GM11168 (cell line): ENCODE measurements around the gene ABLIM2.

ENCODE experiments used
- in situ Hi-C: fragments of 300-500 bp; cut with MboI; formaldehyde crosslinking; loops from one replicate; pipeline ENCODE4 v1.12.0; 2022; ENCODE audit warnings: low sequenced_read_pairs; ENCODE audit not compliant: unreplicated experiment

ABLIM2 gene

DNA sequence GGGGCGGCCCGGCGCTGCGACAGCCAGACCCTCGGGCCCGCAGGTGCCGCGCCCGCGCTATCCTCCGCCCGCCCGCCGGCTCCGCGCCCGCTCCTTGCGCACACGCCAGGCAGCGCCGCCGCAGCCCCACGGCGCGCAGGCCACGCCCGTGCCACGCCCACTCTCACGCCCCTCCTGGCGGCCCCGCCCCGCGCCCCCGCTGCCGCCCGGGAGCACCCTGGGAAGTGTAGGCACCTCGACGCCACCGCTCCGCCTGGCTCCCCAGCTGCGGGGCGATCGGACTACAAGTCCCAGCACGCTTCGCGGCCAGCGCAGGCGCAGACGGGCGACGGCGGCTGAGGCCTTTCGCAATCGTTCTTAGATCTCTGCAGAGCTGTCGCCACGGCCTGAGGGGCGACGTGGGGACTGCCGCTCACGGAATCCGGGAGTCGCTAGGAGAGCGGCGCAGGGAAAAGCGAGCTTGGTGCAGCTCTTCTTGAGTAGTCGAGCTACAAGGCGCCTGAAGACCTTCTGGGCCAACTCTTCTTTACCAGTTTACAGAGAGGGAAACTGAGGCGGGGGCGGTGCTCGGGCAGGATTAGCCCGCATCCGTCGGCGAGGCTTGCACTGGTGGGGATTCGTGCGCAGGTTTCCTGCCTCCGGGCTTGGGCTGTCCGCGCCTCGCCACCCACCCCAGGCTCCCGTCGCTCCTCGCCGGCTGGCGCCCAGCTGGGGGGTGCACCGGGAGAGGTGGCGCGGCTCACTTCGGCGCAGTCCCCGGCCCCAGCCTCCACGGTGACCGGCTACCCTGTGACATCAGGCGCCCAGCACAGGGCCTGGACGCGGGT, at the start of gene ABLIM2:
Gene ABLIM2, minus strand, starts transcription at position 104 of the 827 bp plus-strand sequence. CDS start 124 bp downstream, outside the sequence.
- in situ Hi-C loops = no loop called here

DNA sequence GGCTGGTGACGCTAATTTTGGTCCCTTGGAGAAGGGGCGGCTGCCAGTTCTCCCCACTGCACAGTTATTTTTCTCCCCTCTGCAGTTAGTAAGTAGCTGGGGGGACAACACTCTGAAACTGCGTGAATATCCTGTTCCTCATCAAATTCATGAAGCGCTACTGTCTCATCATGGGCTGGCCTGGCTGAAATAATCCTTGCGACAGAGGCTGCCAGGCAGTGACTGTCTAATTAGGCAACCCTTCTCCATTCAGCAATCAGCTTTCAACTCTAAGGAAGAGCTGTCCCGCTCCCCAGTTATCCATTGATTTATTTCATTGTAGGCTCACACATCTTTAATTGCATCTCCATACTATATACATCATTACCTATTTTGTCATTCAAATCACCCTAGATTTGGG, 48.7 kb upstream of the ABLIM2 start:
- in situ Hi-C loops = no loop called here

DNA sequence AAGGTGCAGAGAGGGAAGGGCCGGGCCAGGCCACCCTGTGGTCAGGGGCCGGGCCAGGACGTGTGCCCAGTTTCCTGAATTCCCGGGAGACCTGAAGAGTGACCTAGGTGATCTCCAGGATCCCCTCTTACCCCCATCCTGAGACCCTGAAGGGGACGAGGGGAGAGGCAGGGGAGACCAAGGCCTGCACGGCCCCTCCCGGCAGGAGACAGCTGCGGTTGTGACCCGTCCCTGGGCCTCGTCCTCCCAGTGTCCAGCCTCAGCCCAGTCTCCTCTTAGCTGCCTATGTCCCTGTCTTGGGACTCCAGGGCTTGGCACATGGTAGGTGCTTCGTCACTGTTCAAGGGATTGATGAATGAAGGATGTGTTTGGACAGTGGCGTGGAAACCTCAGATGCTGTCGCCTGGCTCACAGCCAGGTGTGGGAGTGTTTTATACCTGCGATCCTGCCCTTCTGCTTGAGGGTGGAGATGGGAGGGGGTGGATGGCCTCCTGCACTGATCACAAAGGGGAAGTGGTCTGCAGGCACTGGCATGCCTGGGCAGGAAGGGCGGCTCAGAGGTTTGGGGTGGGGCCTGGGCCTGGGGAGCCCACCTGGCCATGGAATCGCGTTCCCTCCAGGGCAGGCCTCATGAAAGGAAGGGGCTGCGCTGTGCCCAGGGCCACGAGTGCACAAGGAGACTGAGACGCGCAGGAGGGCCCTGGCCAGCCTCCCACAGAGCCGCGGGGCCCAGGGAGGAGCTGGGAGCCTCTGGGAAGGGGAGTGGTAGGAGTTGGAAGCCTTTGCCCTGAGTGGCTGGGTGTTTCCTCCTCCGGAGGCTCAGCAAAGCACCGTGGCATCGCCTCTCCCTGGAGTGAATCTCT, 47.4 kb upstream of the ABLIM2 start:
- in situ Hi-C loops = no loop called here

DNA sequence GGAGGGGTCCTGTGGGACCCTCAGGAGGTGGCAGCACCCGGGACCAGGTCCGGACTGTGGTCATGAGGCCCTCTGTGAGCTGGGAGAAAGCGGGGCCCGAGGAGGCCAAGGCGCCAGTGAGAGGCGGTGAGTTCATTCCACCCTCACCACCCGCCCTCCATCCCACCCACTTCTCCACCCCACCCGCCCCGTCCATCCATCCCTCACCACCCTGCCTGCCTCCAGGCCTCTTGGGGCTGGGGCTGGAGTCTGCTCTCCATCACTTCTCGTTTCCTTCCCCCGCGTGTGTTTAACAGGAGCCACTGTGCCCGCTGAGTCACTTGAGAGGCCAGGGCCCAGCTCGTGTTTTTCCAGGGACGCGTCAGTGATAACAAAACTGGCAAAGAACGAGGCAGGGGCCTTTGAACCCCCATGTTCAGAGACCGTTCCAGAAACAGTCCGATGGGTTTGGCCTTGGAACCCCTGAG, 46.7 kb upstream of the ABLIM2 start:
- in situ Hi-C loops = no loop called here

DNA sequence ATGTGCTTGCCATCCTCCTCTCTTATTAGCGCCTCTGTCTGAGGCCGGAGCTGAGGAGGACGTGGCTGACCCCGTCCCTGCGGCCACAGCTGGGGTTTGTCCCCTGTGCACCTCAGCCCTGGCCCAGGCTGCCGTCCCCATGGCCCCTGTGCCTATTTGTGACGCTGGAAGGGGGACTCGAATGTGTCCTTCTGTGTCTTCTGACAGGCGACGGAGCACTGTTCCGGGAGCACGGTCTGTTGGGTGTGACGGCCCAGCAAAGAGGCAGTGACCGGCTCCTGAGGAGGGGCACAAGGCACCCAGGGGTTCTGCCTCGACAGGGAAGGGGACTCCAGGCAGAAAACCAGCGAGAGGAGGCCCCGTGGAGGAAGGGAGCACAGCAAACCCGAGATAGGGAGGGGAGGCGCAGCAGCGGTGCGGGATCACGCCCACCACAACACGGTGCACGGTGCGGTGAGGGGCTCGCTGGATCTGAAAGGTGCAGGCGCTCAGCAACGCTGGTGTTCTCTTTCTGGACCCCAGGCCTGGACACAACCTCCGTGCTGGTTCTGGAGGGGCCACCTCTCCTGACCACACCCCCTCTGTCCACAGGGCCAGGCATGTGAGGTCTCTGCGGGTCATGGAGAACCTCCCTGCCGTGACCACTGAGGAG, 46.1 kb upstream of the ABLIM2 start:
- in situ Hi-C loops = no loop called here

DNA sequence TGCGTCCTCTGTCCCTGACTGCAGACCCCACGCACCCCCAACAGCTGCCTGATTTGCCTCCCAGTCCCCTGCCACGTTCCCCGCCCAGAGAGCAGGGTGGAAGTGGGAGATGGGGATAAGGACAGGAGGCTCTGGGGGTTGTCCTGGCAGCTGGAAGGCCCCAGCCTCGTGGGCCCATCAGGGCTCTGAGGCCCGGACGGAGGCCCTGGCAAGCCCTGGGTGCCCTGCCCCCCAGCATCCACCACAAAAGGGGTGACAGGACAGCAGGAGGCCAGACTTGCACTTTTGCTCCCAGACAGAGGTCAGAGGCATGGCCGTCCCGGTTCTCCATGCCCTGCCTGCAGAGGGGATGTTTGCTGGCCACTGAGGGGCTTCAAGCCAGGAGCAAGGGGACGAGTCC, 45.2 kb upstream of the ABLIM2 start:
- in situ Hi-C loops = no loop called here

DNA sequence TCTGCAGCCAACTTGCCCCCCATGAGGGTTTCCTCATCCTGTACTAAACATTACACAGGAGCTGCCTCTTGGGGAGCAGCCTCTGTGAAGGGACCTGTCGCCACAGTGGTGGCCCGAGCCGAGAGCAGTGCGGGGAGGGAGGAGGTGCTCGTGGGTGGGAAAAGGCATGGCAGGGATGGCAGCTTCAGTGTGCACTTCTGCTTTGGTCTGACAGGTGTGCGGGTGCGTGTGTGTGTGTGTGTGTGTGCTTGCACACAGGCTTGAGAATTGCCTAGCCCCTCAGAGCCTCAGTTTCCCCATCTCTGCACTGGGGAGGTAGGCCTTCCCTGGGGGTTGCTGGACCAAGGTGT, 44.4 kb upstream of the ABLIM2 start:
- in situ Hi-C loops = no loop called here

DNA sequence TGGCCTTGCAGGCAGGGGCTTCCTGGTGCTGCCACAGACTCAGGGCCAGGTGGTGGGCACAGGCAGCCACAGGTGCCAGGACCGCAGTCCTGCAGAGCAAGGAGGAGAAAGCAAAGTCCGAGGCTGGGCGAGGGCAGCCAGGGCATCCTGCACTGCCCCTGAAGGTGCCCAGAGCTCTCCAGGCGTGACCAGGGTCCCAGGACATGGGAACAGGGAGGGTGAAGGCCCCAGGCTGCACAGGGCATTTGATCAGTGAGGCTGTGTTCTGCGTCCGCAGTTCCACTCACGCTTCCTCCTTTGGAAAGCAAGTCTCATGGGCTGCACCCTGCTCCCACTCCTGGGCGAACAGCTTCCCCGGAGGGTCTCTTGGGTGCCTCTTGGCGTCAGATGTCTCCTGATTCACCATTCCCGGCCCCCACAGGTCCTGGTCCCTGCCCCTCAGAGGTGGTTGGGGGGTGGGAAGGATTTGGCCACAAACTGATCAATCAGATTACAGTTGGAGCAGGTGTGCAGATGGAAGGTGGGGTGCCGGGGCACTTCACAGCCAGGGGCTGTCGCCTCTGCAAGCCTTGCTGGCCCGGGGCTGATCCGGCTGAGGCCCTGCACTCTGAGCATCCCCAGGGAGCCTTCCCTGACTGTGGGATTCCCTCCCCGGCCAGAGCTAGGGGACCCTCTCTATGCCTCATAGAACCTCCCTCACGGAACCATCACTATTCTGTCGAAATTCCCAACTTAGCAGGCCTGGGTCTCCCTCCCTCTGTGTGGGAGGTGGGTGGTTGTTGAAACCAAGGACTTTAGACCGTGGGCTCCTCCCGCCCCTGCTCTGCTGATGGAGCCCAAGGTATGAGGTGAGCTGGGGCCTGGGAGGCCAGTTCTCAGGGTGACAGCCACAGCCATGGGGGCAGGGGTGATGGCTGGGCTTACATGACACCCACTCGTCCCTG, 43.8 kb upstream of the ABLIM2 start:
- in situ Hi-C loops = no loop called here

DNA sequence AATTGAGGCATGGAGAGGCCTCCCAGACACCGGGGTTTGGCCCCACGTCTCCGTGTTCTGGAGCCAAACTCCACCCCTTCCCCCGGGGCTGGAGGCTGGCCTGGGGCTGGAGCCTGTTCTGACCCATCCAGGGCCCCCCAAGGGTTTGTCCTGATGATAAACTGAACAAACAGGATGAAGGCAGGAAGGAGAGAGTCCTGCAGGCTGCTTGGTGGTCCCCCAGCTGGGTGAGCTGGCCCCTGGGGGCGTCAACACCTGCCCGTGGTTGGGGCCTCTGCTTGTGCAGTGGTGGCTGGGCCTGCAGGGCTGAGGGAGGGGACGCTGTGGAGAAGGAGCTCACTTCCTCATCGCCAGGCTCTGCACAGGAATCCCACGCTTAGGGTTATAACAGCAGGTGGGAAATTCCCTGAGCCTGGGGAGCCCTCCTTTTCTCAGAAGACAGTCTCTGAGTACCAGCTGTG, 42.7 kb upstream of the ABLIM2 start:
- in situ Hi-C loops = no loop called here

DNA sequence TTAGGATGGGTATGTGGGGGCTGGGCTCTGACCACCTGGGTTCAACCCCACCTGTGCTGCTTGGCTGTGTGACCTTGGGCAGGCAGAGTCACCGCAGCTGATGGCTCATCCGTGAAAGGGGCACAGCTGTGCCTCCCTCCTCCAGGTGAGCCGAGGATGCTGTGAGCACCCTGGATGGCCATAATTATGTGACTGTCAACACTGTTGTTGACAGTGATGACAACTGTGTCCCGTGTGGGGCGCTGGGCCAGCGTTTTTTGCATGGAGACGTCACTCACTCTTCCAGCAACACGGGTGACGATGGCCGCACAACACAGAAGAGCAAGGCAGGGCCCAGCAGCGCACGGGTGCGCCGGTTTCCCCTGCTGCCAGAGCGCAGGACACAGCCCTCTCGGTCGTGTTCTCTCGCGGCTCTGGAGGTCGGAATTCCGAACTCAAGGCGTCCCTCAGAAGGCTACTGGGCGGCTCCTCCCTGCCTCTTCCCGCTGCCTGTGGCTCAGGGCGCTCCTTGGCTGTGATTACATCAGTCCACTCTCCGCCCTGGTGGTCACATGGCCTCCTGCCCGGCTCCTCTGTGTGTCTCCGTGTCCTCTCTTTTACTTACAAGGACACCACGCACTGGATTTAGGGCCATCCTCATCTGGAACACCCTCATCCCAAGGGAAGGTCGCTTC, 41.8 kb upstream of the ABLIM2 start:
- in situ Hi-C loops = no loop called here

DNA sequence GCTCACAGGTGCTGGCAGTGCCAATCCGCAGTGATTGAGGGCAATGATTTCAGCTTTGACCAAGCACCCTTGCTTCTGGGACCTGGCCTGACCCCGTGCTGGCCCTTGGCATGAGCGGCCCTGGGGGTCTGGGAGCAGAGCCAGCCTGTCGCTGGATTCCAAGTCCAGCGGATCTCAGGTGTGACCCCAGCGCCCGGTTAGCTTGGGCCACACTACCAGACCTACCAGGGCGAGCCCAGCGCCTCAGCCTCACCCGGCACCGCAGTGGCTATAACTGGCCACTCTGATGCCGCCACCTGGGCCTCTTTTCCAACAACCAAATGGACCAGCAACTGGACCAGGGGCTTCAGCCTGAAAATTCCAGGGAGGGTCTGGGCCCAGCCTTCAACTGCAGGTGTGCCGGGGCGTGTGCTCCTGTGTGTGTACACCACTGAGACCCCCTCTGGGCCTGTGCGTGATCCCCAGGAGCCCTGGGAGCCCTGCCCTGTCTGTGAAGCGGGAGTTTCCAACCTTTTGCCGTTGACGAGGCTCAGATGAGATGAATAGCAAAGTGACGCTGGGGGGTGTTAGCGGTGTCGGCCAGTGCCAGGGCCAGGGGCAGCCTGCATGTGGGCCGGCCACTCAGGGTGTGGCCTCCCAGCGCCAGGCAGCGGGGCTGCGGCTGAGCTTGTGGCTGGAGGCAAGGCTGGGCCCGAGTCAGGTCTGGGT, 41.1 kb upstream of the ABLIM2 start:
- in situ Hi-C loops = no loop called here

DNA sequence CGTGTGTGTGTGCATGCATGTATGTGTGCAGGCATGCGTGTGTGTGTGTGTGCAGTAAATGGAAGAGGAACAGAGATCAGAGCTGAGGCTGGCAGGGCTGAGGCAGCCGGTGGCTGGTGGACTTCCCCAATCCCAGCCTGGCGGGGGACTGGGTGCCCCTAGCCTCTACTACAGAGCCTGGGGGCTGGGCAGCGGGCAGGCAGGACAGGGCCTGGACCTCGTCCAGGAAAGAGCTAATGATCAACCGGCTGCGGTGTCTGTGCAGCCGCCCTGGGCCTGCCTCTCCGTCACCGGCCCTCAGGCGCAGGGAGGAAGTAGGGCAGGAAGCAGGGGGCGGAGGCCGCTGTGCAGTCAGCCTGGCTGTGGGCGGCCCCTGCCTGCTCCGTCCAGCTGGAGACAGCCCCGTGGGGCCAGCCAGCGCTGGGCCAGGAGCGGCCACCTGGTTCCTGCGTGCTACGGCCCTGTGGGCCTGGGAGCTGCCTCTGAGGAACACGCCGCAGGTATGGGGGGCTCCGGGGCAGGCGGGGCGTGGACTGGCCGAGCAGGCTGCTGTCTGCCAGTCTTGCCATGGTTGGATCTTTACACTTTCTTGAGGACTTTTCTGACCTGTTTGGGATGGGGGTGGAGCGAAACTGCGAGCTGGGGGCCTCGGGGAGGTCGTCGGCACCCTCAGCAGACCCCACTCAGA, 40.4 kb upstream of the ABLIM2 start, which contains the start of gene SH3TC1:
Gene SH3TC1, plus strand, starts transcription at position 385 of the 688 bp plus-strand sequence. CDS start 5,905 bp downstream, outside the sequence.
- in situ Hi-C loops = no loop called here

DNA sequence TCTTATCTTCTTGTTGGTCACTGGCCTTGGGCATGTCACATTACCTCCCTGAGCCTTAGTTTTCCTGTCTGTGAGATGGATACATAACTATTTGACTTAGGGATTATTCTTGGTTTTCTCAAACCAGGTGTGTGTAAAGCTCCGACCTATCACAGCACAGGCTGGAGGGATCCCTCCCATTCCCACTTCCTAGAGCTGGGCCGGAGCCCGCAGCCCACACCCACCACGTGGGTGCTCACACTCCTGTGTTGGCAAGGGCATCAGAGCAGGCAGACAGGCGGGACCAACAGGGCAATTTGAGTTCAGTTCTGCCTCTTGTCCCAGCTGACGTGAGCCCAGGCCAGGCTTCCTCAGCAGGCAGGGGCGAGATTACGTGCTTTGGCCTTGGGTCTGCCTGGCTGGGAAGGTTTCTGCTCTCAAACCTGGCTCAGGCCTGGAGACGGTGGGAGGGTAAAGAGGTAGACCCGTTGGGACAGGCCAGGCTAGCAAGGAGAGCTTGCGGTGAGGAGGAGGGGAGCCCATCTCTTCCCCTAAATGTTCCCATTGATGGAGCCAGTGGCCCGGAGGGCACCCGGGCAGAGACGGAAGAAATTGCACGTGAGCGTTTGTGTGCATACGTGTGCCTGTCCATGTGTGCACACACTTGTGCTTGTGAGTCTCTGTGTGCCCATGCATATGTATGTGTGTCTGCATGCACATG, 39.7 kb upstream of the ABLIM2 start:
- in situ Hi-C loops = no loop called here

DNA sequence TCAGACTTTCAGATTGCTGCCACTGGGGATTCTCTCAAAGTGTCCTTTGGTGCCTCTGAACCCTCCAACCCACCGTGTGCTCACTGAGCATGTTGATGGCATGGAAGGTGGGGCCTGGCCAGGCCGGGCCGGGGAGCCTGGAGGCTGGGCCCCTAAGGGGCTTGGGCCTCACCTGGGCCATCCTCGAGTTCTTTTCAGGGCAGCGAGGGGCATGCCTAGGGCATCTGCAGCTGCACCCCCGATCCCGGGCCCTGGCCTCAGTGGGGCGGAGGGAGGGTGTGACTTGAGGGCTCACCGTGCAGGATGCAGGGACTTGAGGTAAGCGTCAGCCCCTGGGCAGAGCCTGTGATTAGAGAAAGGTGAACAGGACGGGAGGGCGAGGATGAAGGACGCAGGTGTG, 38.9 kb upstream of the ABLIM2 start:
- in situ Hi-C loops = no loop called here

DNA sequence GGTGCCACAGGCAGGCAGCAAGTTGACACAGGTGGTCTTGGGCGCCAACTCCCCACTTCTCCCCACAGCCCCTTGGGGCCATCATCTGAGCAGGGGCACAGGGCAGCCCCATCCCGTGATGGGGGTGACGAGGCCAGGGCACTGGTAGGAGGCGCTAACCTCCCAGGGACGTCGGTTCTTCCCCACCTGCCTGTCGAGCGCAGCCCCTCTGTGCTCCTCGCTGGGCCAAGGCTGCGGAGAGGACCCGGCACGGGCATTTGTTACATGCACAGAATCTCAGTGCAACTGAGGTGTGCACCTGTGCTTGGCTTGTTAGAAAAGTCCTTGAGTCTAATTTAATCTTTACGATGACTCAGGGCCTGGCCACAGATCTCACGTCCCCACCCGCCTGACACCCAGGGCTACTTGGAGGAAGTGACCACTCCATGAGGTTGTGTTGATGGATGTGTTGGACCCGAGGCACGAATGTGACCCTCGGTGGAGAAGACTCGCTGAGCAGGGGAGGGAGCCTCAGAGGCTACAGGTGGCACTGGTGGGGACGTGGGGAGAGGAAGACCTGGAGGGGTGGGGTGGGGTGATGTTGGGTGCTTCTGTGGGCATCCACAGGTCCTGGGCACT, 37.3 kb upstream of the ABLIM2 start:
- in situ Hi-C loops = no loop called here

DNA sequence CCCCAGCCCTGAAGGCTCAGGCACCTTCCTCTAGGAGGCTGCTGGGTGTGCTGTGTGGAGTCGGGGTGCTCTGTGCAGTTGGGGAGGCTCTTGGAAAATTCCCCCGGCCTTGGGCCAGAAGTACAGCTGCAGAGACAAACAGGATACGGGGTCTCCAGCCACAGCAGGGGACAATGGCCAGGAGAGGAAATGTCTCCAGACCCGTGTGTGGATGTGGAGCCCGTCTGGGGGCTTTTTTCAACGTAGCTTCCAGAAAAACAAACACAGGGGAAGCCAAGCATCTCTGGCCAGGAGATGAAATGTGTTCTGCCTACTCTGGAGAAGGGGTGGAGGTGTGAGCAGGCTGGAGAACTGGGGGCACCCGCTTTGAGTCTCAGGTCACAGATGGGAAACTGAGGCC, 36.8 kb upstream of the ABLIM2 start:
- in situ Hi-C loops = no loop called here
